ENCODE results near the gene TCF7L1. TPM values are rescaled to one million over a fixed set of nuclear protein-coding genes. Genes with fewer than 3 reads are reported as not detected.

The TCF7L1 gene
- total RNA-seq, 6 experiments from 2014 or later: 1.2 to 8.8 (median 3.7) TPM

DNA sequence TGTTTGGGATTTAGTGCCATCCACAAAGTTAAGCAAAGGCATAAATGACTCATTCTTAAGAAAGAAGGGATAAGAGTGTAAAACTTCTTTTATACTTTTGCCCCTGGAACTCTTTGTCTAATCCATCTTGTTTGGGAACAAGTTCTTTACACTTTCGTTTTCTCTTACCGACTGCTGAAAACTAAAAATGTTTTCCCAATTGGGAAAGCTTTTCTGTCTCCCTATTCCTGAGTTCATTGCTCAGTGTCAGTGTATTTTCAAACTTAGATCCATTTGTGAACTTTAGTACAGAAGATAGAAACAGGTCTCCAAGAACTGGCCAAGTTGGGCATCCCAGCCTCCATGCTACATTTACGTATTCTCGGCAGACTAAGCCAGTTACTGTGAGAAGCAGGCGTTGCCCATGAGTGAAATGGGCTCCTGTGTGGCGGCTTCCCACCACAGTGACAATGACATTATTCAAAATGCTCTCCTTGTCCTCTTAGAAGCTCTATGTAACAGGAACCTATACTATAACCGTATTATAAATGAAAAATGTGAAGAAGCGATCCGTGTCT lies 142.9 kb downstream of the TCF7L1 start:
- ATAC-seq (no peak), DNase-seq (no peak)
- 89% methylated on average over 9 of the region's 9 CpGs for WGBS (ENCODE audit: insufficient coverage, low coverage, low lambda C conversion rate, missing lambda C conversion rate)
- no peak for TF ChIP-seq POLR2A (IDR thresholded peaks at IDR 0.05)
- TF ChIP-seq, protein P1, sequence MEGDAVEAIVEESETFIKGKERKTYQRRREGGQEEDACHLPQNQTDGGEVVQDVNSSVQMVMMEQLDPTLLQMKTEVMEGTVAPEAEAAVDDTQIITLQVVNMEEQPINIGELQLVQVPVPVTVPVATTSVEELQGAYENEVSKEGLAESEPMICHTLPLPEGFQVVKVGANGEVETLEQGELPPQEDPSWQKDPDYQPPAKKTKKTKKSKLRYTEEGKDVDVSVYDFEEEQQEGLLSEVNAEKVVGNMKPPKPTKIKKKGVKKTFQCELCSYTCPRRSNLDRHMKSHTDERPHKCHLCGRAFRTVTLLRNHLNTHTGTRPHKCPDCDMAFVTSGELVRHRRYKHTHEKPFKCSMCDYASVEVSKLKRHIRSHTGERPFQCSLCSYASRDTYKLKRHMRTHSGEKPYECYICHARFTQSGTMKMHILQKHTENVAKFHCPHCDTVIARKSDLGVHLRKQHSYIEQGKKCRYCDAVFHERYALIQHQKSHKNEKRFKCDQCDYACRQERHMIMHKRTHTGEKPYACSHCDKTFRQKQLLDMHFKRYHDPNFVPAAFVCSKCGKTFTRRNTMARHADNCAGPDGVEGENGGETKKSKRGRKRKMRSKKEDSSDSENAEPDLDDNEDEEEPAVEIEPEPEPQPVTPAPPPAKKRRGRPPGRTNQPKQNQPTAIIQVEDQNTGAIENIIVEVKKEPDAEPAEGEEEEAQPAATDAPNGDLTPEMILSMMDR (IDR thresholded peaks at IDR 0.05): no peak
- Histone ChIP-seq H3K27ac (peak overlapping the region in 1 of 3 donors; percentile 2), H3K27me3 (no peaks in the 10 kb centered on the region), H3K36me3 (no peaks in the 10 kb centered on the region), H3K4me1 (no peaks in the 10 kb centered on the region), H3K9me3 (no peaks in the 10 kb centered on the region), H3K4me3 (no peak overlapping the region)
- intact Hi-C loops (cut with DNase I): no loop called here

DNA sequence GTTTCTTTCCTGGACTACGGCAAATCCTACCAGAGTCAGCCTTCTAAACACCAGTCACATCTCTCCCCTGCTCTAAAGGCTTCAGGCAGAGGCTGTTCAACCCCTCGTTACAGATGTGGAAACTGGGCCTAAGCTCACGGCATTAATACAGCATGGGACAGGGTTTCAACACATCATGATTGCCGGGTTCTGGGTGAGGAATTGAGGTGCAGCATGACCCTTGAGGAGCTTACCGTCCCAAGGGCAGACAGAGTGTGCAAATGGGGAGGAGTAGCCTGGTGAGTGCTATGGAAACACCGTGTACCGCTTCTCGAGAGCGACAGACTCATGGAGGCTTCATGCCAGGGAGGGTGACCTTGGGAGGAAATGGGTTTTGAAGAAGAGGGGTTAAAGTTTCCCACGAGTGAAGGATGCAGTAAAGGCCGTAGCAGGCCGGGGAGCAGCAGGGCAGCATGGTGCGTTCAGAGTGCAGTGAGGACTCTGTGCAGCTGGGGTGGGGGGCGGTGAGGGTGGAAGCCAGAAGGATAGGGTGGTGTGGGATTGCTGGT lies 143.5 kb downstream of the TCF7L1 start:
- TF ChIP-seq POLR2A (IDR thresholded peaks at IDR 0.05): no peak
- TF ChIP-seq, protein P1 (IDR thresholded peaks at IDR 0.05): no peak
- H3K9me3 ChIP-seq: no peaks in the 10 kb centered on the region
- H3K4me3 ChIP-seq: no peak overlapping the region
- peak overlapping the region in 1 of 3 donors; percentile 2 for H3K27ac ChIP-seq
- intact Hi-C loops (cut with DNase I): no loop called here
- WGBS (ENCODE audit: insufficient coverage, low coverage, low lambda C conversion rate, missing lambda C conversion rate): 73% methylated on average over 12 of the region's 14 CpGs
- no peaks in the 10 kb centered on the region for H3K4me1 ChIP-seq
- ATAC-seq (no peak), DNase-seq (no peak)
- no peaks in the 10 kb centered on the region for H3K27me3 ChIP-seq
- H3K36me3 ChIP-seq: no peaks in the 10 kb centered on the region

GRCh38 chr2:85277416-85278158 lies 144.4 kb downstream of the TCF7L1 start:
- no peaks in the 10 kb centered on the region for H3K27me3 ChIP-seq
- intact Hi-C loops (cut with DNase I): no loop called here
- no peaks in the 10 kb centered on the region for H3K36me3 ChIP-seq
- H3K4me3 ChIP-seq: no peak overlapping the region
- TF ChIP-seq, protein P1 (IDR thresholded peaks at IDR 0.05): no peak
- no peak for TF ChIP-seq POLR2A (IDR thresholded peaks at IDR 0.05)
- WGBS (ENCODE audit: insufficient coverage, low coverage, low lambda C conversion rate, missing lambda C conversion rate): 48% methylated on average over 7 of the region's 15 CpGs
- peak in 3 of 4 donors; percentile 12 to 40 (median 30) for ATAC-seq
- H3K9me3 ChIP-seq: no peaks in the 10 kb centered on the region
- H3K4me1 ChIP-seq: no peaks in the 10 kb centered on the region
- DNase-seq: no peak
- no peak overlapping the region for H3K27ac ChIP-seq

GRCh38 chr2:85278361-85278760 lies 145.2 kb downstream of the TCF7L1 start:
- no peak for TF ChIP-seq POLR2A (IDR thresholded peaks at IDR 0.05)
- TF ChIP-seq, protein P1 (IDR thresholded peaks at IDR 0.05): no peak
- H3K4me1 ChIP-seq: no peaks in the 10 kb centered on the region
- no peak overlapping the region for H3K27ac ChIP-seq
- no peaks in the 10 kb centered on the region for H3K36me3 ChIP-seq
- no peaks in the 10 kb centered on the region for H3K9me3 ChIP-seq
- no peaks in the 10 kb centered on the region for H3K27me3 ChIP-seq
- 55% methylated on average over 2 of the region's 2 CpGs for WGBS (ENCODE audit: insufficient coverage, low coverage, low lambda C conversion rate, missing lambda C conversion rate)
- intact Hi-C loops (cut with DNase I): no loop called here
- no peak overlapping the region for H3K4me3 ChIP-seq
- DNase-seq (no peak), ATAC-seq (no peak)

Data from right lobe of liver (tissue), 6 donors.